Testis (tissue), 3 donors: ENCODE data around the gene KLF15. TPM values are rescaled to one million over a fixed set of nuclear protein-coding genes. Genes with fewer than 3 reads are reported as not detected.

Experiments used
- DNase-seq: peaks from one replicate; pipeline ENCODE4 v3.0.0-alpha.2; 2019
- H3K27ac ChIP-seq, 2 donors: fragments of 200-600 bp; sonication (generic); one replicate each; pipeline ENCODE4 v1.5.1; 2019
- H3K27me3 ChIP-seq: fragments of 200-600 bp; sonication (generic); one replicate; pipeline ENCODE4 v1.5.1; 2019
- H3K36me3 ChIP-seq: fragments of 200-600 bp; sonication (generic); one replicate; pipeline ENCODE4 v1.5.1; 2017; ENCODE audit warnings: low read depth; ENCODE audit errors: missing control alignments
- H3K4me1 ChIP-seq: fragments of 200-600 bp; sonication (generic); one replicate; pipeline ENCODE4 v1.5.1; 2019
- H3K4me3 ChIP-seq, 2 donors: fragments of 200-600 bp; sonication (generic); one replicate each; pipeline ENCODE4 v1.5.1; 2017 to 2019
- H3K9me3 ChIP-seq: fragments of 200-600 bp; sonication (generic); one replicate; pipeline ENCODE4 v1.5.1; 2017
- POLR2A ChIP-seq: fragments of 450-650 bp; IDR thresholded peaks from one replicate; pipeline ENCODE4 v1.6.1; 2017; ENCODE audit warnings: antibody characterized with exemption, mild to moderate bottlenecking, moderate library complexity
- WGBS, 2 donors: methylation state at CpG; one replicate each; pipeline ENCODE4 v1.1.5; 2018; 5-methylcytosine and 5-hydroxymethylcytosine counted together
- intact Hi-C: fragments of 100-400 bp; cut with DNase I; formaldehyde crosslinking; loops from one replicate; pipeline ENCODE4 v1.15.1; 2023; ENCODE audit warnings: low total_unique reads
- polyA plus RNA-seq: library from polyadenylated mRNA; stranded (reverse); fragments of 350-450 nt; fragmentation: Illumina TruSeq; extraction: RNeasy Lipid Tissue Mini Kit (QIAGEN cat#74804); gene quantifications from one replicate; pipeline ENCODE4 v1.2.3, GENCODE V29; 2014; ENCODE audit warnings: low read depth, low replicate concordance; ENCODE audit not compliant: insufficient read depth
- total RNA-seq, 2 donors: library from RNA; depleted of rRNA; stranded (reverse); fragments of >200 nt; gene quantifications; one replicate each; pipeline ENCODE4 v1.2.3, GENCODE V29; 2016
- TF ChIP-seq, protein P1 (sequence below), 3 experiments: fragments of 450-650 bp in 2 of 3; fragments of 200-600 bp in 1 of 3; sonication (generic) in 1 of 3; IDR thresholded peaks; one replicate each; pipeline ENCODE4 v1.5.1; 2016 to 2019; ENCODE audit warnings: antibody characterized with exemption in 3 of 3, mild to moderate bottlenecking in 2 of 3, moderate library complexity in 1 of 3

Gene KLF15
- total and polyA plus RNA-seq, 3 donors from 2014 or later = 8.5 to 36.1 (median 32.0) TPM

DNA sequence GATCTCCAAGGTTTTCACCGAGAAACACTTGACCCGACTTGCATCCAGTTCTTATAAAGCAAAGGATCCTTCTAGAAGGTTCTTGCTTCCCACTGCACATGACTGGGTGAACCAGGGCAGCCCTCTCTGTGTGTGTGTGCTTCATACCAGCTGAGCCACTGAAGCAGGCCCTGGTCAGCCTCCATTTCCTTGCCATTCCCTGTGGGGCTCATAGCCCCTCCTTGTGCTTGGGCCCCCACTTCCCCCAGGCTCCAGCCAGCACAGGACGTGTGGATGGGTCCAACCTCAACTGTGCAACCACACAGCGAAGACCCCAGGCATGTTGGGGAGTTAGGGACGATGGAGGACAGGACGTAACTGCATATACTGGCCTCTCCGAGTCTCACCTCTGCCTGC lies 15.5 kb downstream of the KLF15 start:
- Histone ChIP-seq H3K36me3 (no peaks in the 10 kb centered on the region), H3K27ac (no peak overlapping the region), H3K4me1 (peaks cover 10% of the 10 kb centered on the region), H3K27me3 (no peaks in the 10 kb centered on the region), H3K4me3 (no peak overlapping the region), H3K9me3 (no peaks in the 10 kb centered on the region)
- intact Hi-C loops = no loop called here
- WGBS, 2 donors = 86 to 92% methylated on average over 2 to 7 of the region's 7 CpGs
- no peak for TF ChIP-seq POLR2A
- TF ChIP-seq, protein P1, sequence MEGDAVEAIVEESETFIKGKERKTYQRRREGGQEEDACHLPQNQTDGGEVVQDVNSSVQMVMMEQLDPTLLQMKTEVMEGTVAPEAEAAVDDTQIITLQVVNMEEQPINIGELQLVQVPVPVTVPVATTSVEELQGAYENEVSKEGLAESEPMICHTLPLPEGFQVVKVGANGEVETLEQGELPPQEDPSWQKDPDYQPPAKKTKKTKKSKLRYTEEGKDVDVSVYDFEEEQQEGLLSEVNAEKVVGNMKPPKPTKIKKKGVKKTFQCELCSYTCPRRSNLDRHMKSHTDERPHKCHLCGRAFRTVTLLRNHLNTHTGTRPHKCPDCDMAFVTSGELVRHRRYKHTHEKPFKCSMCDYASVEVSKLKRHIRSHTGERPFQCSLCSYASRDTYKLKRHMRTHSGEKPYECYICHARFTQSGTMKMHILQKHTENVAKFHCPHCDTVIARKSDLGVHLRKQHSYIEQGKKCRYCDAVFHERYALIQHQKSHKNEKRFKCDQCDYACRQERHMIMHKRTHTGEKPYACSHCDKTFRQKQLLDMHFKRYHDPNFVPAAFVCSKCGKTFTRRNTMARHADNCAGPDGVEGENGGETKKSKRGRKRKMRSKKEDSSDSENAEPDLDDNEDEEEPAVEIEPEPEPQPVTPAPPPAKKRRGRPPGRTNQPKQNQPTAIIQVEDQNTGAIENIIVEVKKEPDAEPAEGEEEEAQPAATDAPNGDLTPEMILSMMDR (IDR thresholded peaks at IDR 0.05) = no peak
- peak; percentile 13 for DNase-seq

DNA sequence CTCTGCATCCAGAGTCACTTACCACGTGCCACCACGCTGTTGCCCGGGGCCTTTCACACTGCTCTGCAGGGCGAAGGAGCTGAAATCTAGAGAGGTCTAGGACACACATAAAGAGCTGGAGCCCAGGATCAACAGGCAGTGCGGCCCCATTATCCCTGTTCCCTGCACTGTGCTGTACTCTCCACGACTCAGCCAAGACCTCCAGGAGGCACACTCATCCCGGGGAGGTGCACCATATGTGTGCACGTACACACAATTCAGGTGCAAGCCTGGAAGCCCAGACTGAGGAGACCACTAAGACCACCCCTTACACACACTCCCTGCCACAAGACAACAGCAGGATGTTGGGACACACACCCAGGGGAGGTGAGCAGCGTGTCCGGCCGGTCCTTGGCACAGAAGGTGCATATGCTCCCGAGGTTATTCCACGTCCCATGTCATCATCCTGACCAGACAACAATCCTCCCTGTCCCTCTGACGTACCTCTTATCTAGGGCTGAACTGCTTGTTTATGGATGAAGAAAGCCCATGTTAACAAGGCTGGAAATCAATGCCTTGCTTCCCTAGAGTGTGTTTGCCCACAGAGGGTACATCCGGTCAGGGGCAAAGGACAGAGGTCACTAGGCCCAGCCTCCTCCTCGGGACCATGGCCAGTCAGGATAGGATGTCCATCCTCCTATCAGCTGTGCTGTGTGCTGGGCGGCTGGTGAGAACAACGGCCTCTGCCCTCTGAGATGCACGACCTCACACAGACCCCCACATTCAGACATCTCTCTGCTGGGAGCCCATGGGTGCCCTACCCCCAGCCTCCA lies 16.1 kb downstream of the KLF15 start:
- DNase-seq = peak; percentile 9
- H3K4me3 ChIP-seq = no peak overlapping the region
- H3K27me3 ChIP-seq = no peaks in the 10 kb centered on the region
- peaks cover 10% of the 10 kb centered on the region for H3K4me1 ChIP-seq
- WGBS, 2 donors = 69 to 87% methylated on average over 8 to 19 of the region's 19 CpGs
- H3K27ac ChIP-seq = no peak overlapping the region
- H3K36me3 ChIP-seq = no peaks in the 10 kb centered on the region
- no peaks in the 10 kb centered on the region for H3K9me3 ChIP-seq
- intact Hi-C loops = no loop called here
- TF ChIP-seq, protein P1 (IDR thresholded peaks at IDR 0.05) = no peak
- TF ChIP-seq POLR2A = no peak

DNA sequence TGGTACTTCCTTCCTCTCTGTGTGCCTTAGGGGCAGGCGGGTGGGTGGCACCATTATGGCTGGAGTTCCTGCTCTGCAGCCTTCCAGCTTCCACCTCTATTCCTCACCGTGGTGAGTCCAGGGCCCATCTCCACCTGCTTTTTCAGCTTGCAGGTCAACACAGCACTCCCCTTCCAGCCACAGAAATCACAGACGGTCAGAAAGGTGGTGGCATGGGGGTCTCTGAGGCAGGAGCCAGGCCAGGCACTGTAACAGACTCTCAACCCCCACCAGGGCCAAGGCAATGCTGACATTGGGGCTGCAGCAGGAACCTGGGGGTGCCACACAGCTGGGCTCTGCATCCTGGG lies 16.6 kb downstream of the KLF15 start:
- intact Hi-C loops = no loop called here
- H3K27me3 ChIP-seq = no peaks in the 10 kb centered on the region
- peaks cover 10% of the 10 kb centered on the region for H3K4me1 ChIP-seq
- H3K27ac ChIP-seq = no peak overlapping the region
- no peak for TF ChIP-seq POLR2A
- TF ChIP-seq, protein P1 (IDR thresholded peaks at IDR 0.05) = no peak
- H3K36me3 ChIP-seq = no peaks in the 10 kb centered on the region
- H3K9me3 ChIP-seq = no peaks in the 10 kb centered on the region
- 92 to 100% methylated on average over 2 to 3 of the region's 3 CpGs for WGBS, 2 donors
- H3K4me3 ChIP-seq = no peak overlapping the region
- peak; percentile 8 for DNase-seq

DNA sequence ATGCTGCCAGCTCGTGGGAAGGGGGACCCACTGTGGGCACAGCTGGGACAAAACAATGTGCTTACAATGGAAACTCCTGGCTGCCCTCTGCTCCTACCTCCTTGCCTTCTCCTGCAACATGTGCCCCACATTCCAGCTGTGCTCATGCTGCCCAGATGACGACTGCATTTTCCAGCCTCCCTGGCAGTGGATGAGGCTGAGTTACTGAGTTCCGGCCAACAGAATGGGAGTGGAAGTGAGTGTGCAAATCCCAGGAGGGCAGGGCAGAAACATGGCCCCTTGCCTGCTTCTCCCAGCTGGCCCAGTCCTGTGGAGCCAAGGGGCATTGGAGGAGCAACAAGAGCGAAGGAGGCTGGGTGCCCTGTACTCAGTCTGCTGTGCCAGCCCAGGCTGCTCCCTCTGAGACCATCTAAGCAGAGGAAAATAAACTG lies 17.1 kb downstream of the KLF15 start:
- H3K9me3 ChIP-seq = no peaks in the 10 kb centered on the region
- H3K4me3 ChIP-seq = no peak overlapping the region
- peaks cover 10% of the 10 kb centered on the region for H3K4me1 ChIP-seq
- H3K36me3 ChIP-seq = no peaks in the 10 kb centered on the region
- TF ChIP-seq, protein P1 (IDR thresholded peaks at IDR 0.05) = no peak
- TF ChIP-seq POLR2A = no peak
- intact Hi-C loops = no loop called here
- whole genome bisulfite sequencing, 2 donors = 78 to 93% methylated on average over 2 to 4 of the region's 4 CpGs
- DNase-seq = peak; percentile 10
- H3K27ac ChIP-seq = no peak overlapping the region
- no peaks in the 10 kb centered on the region for H3K27me3 ChIP-seq

DNA sequence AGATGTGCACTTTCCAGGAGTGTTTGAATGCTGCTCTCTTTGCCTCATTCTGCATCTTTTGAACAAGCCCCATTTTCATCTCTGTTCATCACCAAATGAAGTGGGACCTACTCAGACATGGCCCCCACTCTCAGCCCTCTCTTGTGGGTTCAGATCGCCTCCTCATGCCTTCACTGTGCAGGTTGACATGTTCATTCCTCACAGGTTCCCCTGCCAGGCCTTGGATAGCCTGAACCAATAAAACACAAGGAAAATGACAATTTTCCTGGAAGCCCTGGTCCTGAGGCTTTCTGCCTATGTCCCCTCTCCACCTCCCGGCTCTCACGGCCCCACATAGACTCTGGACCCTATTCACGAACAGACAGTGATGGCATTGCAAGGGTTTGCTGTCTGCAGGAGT lies 17.7 kb downstream of the KLF15 start:
- TF ChIP-seq POLR2A = no peak
- TF ChIP-seq, protein P1 (IDR thresholded peaks at IDR 0.05) = no peak
- Histone ChIP-seq H3K27ac (no peak overlapping the region), H3K4me1 (peaks cover 10% of the 10 kb centered on the region), H3K4me3 (no peak overlapping the region), H3K9me3 (no peaks in the 10 kb centered on the region), H3K27me3 (no peaks in the 10 kb centered on the region), H3K36me3 (no peaks in the 10 kb centered on the region)
- DNase-seq = no peak
- intact Hi-C loops = no loop called here
- 90 to 95% methylated on average over 4 of the region's 4 CpGs for WGBS, 2 donors
